OCI-M2 (cell line): ENCODE results near the gene USP5.

Experiments used
- DNase-seq: peaks from one replicate; lab custom pipeline; 2025; ENCODE audit not compliant: unreplicated experiment; lab: John Stamatoyannopoulos, UW

Gene USP5

DNA sequence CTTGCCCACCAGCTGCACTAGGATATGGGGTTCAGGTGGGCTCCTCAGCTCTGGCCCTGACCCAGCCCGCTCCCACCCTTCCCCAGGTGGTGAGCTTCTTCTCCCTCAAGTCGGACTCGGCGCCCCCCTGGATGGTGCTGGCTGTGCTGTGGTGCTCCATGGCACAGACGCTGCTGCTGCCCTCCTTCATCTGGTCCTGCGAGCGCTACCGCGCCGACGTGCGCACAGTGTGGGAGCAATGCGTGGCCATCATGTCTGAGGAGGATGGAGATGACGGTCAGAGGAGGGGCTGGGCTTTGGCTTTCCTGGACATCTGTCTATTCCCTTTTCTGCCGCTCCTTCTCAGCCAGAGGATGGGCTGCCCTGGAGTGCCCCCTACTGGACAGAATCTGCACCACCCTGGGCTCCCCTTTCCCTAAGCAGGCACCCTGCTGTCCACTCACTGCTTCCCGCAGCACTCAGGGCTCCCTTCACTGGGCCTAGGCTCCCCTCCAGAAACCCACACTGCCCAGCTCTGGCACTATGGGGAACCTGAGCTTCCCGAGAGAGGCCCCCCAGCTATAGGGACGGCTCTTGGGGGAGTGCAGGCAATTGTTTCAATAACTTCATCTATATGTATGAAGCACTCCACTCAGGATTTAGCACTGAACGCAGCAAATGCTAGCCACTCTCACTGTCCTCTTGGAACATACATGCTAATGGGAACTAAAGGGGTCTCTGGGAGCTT is 26.4 kb upstream of the USP5 start:
- peak; percentile 33 for DNase-seq

DNA sequence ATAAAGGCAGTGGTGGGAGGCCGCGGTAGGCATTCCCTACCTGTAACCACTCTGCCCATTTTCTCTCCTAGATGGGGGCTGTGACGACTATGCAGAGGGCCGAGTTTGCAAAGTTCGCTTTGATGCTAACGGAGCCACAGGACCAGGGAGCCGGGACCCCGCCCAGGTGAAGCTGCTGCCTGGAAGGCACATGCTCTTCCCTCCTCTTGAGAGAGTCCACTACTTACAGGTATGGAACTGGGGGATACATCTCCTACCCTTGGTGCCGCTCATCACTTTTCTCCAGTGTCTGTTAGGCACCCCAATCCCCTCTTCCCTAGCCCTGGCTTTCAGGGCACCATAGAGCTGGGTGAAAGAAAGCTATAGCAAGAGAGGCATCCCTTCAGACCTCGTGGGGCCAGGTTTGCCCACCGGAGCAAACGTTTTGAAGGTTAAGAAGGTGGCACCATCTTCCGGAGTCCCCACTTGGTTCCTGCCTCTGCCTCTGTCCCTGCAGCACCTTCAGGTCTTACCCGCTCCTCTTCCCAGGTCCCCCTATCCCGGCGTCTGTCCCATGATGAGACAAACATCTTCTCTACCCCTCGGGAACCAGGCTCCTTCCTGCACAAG is 25.7 kb upstream of the USP5 start:
- no peak for DNase-seq

DNA sequence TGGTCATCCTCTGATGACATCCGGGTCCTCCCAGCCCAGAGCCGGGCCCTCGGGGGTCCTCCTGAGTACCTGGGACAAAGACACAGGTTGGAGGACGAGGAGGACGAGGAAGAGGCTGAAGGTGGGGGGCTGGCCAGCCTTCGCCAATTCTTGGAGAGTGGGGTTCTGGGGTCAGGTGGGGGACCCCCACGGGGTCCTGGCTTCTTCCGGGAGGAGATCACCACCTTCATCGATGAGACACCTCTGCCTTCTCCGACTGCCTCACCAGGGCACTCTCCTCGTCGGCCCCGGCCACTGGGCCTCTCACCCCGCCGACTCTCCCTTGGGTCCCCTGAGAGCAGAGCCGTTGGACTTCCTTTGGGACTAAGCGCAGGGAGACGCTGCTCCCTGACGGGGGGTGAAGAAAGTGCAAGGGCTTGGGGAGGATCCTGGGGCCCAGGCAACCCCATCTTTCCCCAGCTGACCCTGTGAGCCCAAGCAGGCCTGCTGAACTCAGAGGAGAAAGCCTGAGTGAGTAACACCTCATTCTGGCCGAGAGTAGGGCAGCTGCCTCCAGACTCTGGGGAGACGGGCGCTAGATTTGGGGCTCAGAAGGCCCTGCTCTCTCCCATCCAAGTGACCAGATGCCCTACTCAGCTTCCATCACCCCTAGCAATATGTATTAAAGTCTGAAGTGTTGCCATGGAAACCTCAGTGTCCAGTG is 25.1 kb upstream of the USP5 start:
- DNase-seq, result no peak

DNA sequence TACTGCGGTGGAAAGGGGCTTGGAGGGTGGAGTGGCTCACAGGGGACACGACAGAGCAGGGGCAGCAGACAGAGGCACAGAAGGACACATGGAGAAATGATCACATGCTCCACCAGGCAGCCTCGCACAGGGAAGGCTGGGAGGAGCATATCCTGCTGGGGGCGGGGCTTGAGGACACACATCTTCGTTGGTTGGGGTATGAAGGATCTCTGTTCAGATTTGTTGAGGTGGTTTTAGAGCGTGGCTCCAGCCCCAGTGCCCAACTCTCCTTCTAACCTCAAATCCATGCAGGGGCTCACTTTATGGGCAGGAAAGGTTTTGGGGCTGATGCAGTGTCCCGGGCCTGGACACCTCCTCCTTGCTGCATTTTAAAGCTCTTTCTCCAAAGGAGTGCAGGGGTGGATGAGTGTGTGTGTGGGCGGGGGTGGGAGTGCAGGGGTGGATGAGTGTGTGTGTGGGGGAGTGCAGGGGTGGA is 24.5 kb upstream of the USP5 start:
- DNase-seq, result no peak

DNA sequence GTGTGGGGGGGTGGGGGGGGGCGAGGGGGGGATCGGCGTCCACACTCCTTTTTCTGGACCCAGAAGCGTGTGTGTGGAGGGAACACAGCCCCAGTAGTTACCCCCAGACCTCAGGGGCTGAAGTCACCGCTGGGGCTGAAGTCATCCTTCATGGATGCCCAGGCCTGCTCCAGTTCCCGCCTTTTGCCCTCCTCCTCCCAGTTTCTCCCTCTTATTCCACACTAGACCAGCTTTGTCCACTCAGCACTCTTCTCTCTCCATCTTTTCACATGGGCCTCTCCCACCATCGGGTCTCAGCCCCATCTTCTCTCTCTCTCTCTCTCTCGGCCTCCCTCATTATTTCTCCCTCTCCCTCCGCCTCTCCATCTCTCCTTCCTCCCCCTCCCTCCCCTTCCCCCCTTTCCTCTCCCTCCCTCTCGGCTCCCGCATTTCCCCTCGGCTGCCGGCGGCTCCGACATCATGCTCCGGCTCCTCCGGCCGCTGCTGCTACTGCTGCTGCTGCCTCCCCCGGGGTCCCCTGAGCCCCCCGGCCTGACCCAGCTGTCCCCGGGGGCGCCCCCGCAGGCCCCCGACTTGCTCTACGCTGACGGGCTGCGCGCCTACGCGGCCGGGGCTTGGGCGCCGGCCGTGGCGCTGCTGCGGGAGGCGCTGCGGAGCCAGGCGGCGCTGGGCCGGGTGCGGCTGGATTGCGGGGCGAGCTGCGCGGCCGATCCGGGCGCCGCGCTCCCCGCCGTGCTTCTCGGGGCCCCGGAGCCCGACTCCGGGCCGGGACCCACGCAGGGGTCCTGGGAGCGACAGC is 23.8 kb upstream of the USP5 start, which contains the start of gene P3H3:
P3H3 (plus strand) TSS at position 426 of the 799 bp plus-strand sequence; CDS start at position 460, 34 bp downstream.
- DNase-seq, result no peak

DNA sequence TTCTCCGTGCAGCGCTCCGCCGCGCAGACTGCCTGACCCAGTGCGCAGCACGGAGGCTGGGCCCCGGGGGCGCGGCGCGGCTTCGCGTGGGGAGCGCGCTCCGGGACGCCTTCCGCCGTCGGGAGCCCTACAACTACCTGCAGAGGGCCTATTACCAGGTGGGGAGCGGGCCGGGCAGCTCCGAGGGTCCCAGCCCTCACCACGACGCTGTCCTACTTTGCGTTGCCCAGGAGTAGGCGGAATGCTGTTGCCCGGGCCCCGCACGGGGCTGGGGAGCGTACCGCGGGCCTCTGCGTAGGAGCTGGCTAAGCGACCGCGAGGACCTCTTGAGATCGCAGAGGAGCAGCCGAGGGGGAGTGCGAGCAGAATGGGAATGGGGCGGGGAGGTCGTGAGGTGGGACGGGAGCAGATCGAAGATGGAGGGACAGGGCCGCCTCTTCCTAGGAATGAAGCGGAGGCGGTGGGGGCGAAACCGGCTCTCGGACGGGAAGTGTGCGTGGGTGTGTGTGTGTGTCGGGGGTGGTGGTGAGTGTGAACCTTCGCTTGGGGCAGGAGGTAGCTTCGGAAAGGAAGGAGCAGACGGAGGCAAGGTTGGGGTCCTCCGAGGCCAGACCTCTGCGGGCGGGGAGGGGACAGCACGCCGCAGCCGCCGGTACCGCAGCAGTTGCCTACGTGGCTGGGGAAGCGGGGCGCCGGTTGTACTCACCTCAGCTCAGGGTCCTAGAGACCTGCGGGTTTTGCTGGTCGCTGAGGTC is 23.0 kb upstream of the USP5 start:
- DNase-seq, result no peak

DNA sequence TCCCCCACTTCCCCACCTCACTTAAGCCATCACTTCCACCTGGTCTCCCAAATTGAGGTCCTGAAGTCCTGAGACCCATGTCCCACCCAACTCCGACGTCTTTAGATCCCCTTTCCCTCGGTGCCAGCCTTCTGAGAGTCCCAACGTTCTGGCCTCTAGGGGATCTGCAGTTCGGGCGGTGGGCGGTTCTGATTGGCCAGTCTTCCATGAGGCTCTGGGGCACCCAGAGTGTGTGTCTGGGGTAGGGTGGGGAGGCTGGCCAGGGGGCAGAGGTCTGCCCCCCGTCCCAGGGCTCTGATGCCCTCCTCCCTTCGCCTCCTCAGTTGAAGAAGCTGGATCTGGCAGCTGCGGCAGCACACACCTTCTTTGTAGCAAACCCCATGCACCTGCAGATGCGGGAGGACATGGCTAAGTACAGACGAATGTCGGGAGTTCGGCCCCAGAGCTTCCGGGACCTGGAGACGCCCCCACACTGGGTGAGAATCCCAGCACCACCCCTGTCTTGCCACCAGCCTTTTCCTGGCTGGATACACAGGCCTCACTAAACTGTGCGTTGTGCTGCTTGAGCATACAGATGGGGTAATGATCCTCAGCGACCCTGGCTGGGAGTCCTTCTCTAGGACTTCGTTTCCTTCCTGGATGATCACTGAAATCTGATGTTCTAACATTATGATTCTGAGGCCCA is 22.3 kb upstream of the USP5 start:
- DNase-seq, result no peak

DNA sequence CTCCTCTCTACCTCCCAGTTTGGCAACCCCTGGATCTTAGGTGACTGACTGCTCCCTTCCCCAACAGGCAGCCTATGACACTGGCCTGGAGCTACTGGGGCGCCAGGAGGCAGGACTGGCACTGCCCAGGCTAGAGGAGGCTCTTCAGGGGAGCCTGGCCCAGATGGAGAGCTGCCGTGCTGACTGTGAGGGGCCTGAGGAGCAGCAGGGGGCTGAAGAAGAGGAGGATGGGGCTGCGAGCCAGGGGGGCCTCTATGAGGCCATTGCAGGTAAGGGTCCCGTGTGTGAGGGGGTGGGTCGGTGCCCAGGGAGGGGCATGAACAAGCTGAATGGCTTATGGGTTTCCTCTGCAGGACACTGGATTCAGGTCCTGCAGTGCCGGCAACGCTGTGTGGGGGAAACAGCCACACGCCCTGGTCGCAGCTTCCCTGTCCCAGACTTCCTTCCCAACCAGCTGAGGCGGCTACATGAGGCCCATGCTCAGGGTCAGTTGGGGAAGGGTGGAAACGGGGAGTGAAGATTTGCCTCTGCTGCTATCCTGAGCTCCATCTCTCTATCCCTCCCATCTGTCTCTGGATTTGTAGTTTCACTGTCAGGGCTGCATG is 21.6 kb upstream of the USP5 start:
- no peak for DNase-seq

DNA sequence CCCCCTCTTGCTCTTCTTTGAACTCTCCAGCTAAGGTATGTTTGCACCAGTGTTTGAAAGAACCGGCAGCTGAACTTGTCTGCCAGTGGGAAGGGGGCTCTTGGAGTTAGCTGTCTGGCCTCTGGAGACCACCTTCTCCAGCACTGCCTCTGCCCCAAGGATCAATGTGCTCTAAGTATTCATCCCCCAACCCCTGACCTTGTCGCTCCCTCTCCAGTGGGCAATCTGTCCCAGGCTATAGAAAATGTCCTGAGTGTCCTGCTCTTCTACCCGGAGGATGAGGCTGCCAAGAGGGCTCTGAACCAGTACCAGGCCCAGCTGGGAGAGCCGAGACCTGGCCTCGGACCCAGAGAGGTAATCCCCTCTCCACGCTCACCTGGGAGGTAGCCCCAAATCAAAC is 21.0 kb upstream of the USP5 start:
- no peak for DNase-seq

DNA sequence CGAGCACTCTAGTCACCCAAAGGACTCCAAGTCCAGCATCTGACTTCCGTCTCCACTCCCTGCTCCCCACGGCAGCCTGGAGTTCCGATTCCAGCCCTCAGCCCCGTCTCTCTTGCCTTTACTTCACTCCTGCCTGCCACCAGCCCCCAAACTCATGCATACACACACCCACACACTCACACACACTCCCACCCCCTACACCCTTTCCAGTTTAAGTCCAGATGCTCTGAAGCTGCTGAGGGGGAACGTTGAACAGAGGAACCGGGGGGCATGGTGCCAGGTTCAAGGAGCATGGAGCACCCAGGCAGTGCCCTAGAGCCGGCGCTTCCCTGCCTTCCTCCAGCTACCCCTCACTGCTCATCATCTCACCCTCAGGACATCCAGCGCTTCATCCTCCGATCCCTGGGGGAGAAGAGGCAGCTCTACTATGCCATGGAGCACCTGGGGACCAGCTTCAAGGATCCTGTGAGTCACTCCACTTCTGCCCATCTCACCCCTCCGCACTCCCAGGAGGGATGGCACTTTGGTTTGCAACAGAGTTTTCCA is 20.4 kb upstream of the USP5 start:
- no peak for DNase-seq

DNA sequence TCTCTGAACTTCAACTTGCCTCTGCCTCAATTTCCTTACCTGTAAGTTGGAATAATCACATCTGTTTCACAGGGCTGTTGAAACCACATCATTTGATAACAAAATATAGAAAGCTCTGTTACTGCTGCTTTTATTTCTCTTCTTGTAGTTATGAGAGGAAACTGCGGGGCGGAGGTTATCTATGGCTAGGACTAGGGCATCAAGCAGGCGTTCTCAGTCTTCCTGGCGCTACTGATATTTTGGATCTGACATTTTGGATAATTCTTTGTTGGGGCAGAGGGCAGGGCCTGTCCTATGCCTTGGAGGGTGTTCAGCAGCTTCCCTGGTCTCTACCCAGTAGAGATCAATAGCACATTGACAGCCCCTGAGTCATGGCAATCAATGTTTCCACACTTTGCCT is 19.8 kb upstream of the USP5 start:
- DNase-seq, result no peak

DNA sequence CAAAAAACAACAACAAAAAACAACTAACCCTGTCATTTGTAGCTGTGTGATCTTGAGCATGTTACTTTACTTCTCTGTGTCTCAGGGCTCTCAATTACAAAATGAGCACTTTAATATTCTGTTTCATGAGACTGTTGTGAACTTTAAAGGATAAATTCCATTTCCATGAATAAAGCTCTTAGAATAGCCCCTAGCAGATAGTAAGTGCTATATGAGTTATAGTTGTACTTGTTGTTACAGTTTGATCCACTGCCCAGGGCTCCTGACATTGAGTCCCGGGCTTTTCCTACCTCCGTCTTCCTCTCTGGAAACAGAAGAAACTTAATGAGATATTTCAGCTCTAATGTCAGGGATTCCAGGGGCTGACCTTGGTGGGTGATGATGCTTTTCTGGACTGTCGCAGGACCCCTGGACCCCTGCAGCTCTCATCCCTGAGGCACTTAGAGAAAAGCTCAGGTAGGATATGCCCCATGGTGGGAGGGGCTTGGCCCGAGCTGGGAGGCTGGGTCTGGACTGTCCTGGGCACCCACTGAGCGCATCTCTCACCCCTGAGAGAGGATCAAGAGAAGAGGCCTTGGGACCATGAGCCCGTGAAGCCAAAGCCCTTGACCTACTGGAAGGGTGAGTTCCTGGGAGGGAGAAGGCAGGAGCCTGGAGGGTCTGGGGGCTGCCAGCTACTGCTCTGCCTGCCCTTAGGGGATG is 18.6 kb upstream of the USP5 start:
- DNase-seq, result no peak

DNA sequence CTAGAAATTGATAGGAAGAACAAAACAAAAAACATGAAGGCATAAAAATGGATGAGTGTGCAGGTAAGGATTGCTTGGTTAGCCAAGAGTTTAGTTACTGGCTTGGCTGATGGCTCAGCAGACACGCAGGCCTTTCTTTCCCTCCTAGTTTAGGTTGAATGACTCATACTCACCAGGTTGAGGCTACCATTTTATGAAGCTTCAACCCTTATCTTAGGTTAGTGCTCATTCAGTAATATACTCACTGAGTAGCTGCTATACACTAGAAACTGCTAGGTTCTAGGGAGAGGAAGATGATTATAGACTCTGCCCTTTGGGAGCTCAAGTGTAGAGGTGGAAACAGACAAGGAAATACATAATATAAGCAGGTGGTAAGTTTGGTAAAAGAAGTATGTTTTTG is 17.7 kb upstream of the USP5 start:
- DNase-seq, result no peak

DNA sequence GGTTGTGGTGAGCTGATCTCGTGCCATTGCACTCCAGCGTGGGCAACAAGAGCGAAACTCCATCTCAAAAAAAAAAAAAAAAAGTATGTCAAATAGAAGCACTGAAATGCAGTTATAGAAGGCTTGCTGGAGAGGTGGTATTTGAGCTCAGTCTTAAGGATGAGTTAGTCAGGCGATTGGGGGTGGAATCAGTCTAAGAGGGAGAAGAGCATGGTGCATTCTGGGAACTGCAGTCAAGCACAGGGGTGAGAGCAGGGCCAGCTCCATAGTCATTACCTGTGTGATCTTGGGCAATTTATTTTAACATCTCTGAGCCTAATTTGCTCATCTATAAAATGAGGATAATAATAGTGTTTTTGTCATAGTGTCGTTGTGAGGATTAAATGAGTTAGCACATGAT is 17.1 kb upstream of the USP5 start:
- DNase-seq, result no peak

DNA sequence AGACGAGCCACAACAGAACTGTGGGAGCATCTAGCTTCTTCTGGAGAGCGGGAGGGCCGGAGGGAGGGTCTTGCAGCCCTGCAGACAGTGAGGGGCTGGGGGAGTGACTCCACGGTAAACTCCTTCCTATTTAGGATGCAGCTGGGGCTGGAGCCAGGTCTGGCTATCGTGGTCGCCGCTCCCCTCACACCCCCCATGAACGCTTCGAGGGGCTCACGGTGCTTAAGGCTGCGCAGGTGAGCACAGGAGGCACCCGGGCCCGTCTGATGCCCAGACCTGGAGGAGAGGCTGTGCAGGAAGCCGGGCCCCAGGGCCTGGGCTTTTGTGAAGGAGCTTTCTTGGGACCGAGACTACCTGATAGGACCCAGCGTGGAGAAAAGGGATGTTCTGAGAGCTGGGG is 15.1 kb upstream of the USP5 start:
- no peak for DNase-seq

DNA sequence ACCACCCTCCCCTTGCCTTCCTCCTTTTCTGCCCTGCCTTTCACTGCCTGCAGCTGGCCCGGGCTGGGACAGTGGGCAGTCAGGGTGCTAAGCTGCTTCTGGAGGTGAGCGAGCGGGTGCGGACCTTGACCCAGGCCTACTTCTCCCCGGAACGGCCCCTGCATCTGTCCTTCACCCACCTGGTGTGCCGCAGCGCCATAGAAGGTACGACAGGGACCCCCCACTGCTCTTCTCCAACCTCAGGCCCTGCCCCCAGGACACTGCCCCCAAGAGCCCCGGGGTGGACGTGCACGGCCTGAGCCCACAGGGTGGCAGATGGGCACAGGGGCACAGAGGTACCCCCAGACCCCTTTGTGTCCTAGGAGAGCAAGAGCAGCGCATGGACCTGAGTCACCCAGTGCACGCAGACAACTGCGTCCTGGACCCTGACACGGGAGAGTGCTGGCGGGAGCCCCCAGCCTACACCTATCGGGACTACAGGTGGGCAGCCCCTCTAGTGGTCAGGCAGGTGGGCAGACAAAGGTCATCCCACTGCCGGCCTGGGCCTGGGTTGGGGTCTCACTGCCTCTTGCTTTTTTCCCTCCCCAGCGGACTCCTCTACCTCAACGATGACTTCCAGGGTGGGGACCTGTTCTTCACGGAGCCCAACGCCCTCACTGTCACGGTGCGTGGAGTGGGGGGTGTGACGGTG is 14.4 kb upstream of the USP5 start:
- DNase-seq, result no peak

DNA sequence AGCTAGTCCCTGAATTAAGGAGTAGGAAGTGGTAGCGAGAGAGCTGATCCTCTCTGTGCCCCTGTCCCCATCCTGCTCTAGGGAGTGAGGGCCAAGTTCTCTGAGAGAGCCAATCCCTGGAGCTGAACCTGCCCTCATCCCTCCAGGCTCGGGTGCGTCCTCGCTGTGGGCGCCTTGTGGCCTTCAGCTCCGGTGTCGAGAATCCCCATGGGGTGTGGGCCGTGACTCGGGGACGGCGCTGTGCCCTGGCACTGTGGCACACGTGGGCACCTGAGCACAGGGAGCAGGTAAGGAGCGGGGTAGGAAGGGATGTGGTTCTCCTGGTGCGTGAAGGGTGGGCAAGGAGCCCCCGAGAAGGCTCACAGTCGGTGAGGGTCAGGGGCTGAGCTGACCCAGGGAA is 13.1 kb upstream of the USP5 start:
- no peak for DNase-seq
